GM10847 (cell line): Measurements from ENCODE around the gene NDOR1.

Experiments used
- POLR2A ChIP-seq: IDR thresholded peaks from 2 replicates; pipeline ENCODE4 v1.6.1; 2011; ENCODE audit not compliant: insufficient read length; ENCODE audit errors: extremely low read depth

The NDOR1 gene

DNA sequence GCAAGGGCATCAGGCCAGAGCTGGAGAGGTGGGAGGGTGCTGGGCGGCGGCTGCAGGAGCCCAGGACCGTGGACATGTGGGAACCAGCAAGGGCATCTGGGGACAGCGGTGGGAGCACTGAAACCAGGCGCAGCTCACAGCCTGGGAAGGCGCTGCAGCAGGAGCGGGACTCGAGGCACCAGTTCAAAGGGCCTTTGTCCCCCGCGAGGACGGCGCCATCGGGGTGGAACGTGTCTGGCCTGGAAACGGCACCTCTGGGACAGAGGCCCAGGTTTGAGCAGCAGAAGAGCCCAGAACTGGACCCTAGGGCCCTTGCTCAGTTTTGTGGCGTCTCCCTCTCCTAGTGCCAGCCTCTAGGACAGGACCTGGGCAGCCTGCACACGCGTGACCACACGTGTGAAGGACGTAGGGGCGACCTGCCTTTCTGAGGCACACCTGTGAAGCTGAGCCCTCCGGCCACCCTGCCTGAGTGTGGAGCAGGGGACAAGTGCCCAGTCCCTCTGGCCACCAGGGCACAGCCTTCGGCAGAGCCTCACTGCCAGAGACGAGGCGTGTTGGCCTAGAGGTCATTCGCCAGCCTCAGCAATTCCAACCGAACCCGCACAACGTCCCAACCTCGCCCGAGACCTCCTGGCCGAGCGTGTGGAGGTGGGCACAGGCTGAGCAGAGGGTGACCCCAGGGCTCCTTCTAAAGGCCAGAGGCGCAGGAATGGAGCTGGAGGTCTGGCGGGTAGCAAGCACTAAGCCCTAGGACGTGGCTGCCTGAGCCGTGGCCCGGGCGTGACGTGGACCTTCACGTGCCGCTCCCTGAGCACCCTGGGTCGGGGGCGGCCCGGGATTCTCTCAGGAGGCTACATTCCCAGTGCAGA, 31.5 kb upstream of the NDOR1 start:
- no peak for TF ChIP-seq POLR2A

DNA sequence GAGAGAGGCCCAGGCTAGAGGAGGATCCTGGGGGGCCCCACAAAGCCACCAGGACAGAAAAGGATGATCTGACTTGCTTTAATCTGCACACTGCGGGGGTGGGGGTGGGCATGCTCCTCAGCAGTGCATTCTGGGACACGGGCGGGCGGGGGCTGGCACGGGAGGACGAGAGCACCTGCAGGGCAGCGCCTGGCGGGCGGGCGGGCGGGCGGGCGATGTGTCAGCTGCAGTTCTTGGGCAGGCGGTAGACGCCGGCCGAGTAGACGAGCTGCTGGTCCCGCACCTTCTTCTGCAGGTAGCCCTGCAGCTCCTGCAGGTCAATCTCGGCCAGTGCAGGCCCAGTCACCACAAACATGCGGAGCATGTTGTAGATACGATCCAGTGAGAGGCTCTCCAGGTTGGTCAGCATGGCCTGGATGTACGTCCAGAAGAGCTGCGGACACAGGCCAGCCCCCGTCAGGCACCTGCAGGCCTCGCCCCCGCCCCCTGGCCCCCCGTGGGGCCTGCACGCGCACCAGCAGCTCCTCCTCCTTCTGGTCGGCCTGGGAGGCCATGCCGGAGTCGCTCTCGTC, 30.7 kb upstream of the NDOR1 start:
- no peak for TF ChIP-seq POLR2A

DNA sequence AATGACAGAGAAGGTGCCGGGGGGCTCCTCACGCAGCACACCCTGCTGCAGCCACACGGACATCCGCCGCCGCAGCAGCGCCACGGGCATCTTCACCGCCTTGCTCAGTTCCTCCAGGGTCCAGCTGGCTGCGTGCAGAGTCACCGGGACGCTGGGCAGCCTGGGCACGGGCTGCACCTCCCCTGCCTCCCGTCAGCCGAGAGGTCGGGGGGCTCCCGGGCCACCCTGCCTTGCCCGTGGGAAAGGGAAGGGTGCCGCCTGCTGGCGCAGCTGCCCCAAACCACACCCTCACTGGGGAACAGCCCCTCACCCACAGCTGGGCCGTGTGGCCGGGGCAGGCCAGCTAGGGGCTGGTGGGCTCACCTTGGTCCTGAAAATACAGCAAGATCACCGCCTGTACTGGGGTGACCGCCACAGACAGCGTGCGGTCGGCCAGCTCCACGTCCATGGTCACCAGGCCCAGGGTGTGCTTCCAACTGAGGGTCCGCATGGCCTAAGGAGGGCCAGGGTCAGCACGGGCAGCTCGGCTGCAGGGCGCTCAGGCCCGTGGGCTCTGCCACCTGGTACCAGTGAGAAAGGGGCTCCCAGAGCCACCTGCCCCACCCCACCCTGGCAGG, 30.0 kb upstream of the NDOR1 start:
- no peak for TF ChIP-seq POLR2A

DNA sequence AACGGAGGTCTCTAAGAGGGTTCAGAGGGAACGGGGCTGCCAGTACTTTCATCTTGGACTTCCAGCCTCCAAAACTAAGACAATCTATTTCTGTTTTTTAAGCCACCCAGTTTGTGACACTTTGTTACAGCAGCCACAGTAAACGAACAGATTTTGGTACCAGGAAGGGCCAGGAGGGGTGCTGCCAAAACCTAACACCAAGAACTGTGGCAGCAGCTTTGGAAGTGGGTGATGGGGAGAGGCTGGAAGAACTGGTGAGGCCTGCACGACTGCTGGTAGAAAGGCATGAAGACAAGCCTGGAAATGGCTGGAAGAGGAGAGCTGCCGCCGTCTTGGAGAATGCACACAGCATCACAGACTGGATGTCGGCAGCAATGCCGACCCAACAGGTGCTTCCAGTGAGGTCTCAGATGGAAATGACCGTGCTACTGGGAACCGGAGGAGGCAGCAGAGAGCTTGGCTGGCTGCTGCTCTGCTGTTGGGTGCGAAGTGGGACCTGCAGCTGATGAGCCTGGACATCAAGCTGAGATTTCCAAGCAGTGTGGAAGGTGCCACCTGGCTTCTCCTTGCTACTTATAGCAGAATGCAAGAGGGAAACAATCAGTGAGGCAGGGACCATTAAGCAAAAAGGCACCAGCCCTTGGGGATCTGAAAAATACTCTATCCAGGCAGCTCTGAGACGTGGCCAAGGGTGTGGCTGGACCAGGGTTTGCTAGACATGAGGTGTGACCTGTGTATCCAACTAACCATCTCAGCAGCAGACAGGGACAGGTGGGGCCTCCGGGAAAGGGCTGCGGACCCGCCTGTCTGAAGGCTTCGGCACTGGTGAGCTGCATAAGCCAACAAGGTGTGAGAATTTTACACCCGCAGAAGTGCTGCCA, 29.0 kb upstream of the NDOR1 start:
- no peak for TF ChIP-seq POLR2A

DNA sequence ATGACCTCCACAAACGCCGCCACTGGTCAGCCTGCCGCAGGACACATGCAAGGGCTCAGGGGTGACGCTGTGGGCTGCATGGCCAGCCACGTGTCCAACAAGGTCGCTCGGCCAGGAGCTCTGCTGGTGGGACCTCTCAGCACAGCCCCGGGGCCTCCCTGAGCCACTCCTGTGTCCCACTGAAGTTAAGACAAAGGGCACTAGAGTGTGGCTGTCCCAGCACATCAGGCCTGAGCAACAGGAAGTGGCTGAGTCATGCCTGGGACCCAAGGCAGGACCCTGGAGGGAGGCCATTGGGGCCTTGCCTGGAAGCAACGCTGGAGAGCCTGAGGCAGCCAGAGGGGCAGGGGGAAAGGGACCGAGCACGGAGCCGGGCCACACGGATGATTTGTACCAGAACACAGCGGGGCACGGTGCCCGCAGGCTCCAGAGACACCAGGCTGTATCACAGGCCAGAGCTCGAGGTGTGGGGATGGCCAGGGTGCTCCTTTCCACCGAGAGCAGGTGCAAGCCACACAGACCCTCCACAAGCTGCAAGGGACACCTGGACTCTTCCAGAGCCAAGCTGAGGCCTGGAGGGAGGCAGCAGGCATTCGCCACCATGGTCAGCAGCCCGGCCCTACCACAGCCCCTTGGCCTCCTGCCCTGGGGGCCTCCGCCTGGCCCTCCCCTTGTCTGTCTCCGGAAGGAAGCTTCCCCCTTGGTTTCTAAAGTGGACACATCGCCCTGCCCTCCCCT, 27.1 kb upstream of the NDOR1 start:
- TF ChIP-seq POLR2A = no peak

DNA sequence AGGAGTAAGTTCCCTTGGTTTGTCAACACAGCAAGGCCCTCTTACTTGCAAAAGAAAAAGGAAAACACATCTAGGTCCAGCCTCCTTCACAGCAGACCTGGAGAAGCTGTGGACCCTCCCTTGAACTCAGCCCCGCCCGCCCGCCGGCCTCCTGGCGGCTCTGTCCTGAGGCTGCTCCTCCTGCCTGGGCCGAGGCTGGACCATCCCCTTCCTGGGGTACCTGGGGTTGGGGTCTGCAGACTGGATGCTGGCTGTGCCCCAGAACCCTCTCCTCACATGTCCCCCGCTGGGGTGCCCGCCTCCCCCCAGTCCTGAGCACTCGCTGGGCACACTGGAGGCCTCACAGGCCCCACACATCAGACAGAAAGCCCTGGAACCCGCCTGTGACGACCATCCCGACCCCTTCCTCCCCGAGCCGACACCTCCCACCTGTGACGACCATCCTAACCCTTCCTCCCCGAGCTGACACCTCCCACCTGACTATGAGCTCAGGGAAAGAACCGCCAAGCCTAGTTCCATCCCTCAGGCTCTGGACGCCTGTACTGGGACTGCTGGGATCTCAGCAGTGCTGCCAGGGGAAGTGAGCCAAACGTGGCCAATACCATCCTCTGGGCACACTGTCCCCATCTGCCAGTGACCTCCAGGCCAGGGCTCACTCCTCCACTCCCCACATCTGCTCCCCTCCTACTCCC, 26.4 kb upstream of the NDOR1 start:
- TF ChIP-seq POLR2A = no peak

DNA sequence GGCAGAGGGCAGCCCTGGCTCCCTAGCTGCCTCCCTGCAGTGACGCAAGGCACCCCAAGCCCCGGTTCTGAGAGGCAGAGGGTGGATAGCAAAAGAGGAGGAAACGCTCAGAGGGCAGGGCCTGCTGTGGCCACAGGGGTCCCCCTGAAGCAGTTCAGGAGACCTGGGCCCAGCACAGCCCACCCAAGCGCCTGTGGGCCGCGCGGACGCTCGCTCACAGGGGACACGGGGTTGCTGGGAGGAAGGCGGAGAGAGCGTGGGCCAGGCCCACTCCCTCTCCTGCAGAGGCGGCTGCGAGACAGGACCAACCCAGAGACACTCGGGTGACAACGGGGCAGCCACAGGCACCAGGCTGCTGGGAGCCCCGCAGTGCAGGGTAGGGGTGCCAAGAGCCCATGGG, 25.7 kb upstream of the NDOR1 start:
- no peak for TF ChIP-seq POLR2A

DNA sequence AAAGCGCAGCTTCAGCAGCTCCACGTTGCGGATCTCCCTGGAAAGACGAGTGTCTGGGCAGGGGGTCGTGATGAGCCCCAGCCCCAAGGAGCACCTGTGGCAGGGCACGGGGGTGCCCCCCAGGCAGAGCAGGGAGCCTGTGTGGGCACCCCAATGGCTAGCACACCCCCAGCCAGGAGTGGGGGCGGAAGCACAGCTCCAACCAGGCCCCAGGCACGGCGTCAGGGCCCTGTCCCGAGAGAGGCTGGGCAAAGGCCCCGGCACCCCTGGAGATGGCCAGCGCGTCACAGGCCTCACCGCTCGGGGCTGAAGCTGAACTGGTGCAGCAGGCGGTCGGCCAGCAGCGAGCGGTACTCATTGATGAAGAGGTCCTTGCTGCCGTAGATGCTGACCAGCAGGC, 25.0 kb upstream of the NDOR1 start:
- no peak for TF ChIP-seq POLR2A

DNA sequence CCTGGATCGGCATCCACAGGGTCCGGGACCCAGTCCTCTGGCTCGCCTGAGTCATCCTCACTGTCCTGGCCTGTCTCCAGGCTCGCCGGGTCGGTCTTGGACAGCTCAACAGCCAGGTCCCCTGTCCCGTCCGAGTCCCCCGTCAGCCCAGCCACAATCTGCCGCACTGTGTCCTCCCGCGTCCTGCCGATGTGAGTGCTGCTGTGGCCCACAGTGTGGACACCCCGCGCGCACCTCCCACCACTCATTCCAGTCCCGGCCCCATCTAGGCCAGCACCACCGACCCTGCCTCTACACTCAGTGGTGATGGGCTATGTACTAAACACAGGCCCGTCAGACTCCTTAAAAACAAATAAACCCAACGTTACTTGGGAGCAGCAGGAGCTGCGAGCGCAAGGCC, 23.8 kb upstream of the NDOR1 start:
- TF ChIP-seq POLR2A = no peak

DNA sequence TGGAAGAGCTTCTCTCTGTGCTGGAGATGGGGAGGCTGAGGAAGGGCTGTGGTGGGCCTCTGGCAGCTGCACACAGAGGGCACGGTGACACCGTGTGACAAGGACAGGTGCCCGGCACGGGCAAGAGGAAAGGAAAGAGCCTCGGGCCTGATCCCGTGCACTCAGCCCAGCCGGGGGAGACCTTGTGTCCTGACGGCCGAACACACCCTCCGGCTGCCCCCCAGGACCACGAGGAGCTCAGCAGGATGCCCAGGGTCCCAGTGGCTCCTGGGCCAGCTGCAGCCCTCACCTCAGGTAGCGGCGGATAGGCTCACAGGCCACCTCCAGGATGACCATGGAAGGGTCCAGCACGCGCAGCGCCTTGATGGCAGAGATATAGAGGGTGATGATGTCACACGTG, 22.7 kb upstream of the NDOR1 start:
- TF ChIP-seq POLR2A = no peak

DNA sequence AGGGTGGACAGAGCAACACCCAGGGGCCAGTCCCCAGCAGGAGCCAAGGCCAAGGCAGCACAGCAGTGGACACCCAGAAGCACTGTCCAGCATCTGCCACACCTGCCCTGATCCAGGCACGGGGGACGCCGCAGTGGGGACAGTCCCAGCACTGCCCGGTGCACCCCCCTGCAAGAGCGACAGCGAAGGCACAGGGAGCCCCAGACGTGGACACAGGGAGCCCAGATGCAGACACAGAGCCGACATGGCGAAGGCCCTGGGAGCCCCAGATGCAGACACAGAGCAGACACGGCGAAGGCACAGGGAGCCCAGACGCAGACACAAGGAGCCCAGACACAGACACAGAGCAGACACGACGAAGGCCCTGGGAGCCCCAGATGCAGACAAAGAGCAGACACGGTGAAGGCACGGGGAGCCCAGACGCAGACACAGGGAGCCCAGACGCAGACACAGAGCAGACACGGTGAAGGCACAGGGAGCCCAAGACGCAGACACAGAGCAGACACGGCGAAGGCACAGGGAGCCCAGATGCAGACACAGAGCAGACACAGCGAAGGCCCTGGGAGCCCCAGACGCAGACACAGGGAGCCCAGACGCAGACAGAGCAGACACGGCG, 21.4 kb upstream of the NDOR1 start:
- TF ChIP-seq POLR2A = no peak

DNA sequence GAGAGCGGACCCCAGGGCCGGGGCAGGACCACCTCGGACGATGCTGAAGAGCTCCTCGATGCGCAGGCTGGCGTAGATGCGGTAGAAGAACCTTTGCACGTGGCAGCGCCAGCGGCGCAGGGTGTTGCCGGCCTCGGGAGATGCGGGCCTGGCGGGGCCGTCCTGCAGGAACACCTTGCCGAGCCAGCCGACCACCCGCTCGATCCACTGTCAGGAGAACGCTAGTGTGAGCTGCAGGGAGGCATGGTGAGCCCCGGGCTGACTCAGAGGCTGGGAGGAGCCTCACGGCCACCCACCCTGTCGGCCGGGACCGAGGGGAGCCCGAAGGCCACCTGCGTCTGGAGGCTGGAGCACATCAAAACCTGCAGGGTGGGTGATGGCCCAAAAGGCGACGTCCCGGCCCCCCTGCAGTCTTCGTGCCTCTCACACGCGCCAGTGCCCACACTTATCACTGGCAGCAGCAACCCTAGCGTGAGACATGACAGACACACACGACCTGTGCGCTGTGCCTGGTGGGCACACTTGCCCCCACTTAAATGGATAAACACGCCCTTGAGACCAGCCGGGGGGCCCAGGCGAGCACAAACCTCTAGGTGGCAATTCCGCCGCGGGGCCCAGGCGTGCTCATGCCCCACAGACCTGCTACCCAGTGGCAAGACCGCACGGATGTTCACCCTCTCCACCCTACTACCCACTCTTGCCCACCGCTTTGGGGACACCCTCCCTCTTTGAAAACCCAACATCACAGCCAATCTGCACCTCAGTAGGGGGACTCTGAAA, 20.4 kb upstream of the NDOR1 start:
- no peak for TF ChIP-seq POLR2A

DNA sequence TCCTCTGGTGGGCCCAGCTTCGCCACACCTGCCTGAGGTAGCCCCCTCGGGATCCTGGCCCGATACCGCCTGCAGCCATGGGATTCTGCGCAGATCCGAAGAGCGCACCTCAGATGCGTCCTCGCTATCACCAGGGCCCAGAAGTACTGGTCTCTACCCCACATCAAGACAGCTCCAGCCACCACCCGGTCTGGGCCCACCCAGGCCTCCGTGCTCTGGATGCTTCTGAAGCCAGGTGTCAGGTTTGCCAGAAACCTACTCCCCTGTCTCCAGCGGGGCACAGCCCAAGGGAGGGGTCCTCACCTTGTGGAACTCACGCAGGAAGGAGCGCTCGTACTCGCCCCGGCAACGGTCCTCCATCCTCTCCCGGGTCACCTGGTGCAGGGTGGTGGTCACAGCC, 19.6 kb upstream of the NDOR1 start:
- no peak for TF ChIP-seq POLR2A
